ENCODE measurements around the gene GBE1. TPM values are rescaled to one million over a fixed set of nuclear protein-coding genes. Genes with fewer than 3 reads are reported as not detected.

GBE1 gene
- total RNA-seq, 2 donors from 2014 or later = 8.4 to 12.3 TPM

- Histone ChIP-seq H3K4me3 (ENCODE audit: low read length) (peak overlapping the region; percentile 50), H3K9me3 (ENCODE audit: control insufficient read depth, low read length) (peaks cover 7% of the 10 kb centered on the region), H3K27ac (ENCODE audit: low read depth, low read length) (no peak overlapping the region), H3K27me3 (ENCODE audit: control insufficient read depth, insufficient read depth, low read length, poor library complexity, severe bottlenecking) (no peaks in the 10 kb centered on the region), H3K36me3 (ENCODE audit: control insufficient read depth, insufficient read depth, low read length) (no peaks in the 10 kb centered on the region), H3K4me1 (ENCODE audit: control insufficient read depth, insufficient read depth, low read length) (no peaks in the 10 kb centered on the region), H3K9ac (ENCODE audit: extremely low read depth, low read length, poor library complexity, severe bottlenecking) (no peak overlapping the region)
- DNase-seq = no peak
- Mint-ChIP-seq H3K27me3 (ENCODE audit: insufficient read depth) (no peaks in the 10 kb centered on the region), H3K36me3 (ENCODE audit: low read depth) (peaks cover 2% of the 10 kb centered on the region), H3K4me3 (no peak overlapping the region), H3K27ac (no peak overlapping the region), H3K4me1 (no peaks in the 10 kb centered on the region), H3K9me3 (peaks cover 5% of the 10 kb centered on the region)
- TF ChIP-seq, protein P1, sequence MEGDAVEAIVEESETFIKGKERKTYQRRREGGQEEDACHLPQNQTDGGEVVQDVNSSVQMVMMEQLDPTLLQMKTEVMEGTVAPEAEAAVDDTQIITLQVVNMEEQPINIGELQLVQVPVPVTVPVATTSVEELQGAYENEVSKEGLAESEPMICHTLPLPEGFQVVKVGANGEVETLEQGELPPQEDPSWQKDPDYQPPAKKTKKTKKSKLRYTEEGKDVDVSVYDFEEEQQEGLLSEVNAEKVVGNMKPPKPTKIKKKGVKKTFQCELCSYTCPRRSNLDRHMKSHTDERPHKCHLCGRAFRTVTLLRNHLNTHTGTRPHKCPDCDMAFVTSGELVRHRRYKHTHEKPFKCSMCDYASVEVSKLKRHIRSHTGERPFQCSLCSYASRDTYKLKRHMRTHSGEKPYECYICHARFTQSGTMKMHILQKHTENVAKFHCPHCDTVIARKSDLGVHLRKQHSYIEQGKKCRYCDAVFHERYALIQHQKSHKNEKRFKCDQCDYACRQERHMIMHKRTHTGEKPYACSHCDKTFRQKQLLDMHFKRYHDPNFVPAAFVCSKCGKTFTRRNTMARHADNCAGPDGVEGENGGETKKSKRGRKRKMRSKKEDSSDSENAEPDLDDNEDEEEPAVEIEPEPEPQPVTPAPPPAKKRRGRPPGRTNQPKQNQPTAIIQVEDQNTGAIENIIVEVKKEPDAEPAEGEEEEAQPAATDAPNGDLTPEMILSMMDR (conservative IDR thresholded peaks at IDR 0.05) = no peak
- WGBS, 2 experiments (ENCODE audit: insufficient coverage in 1 of 2, insufficient read length in 1 of 2) = 82 to 100% methylated on average over 2 to 4 of the region's 4 CpGs
These were observed 28.8 kb downstream of the GBE1 start for GRCh38 chr3:81732642-81733041.

DNA sequence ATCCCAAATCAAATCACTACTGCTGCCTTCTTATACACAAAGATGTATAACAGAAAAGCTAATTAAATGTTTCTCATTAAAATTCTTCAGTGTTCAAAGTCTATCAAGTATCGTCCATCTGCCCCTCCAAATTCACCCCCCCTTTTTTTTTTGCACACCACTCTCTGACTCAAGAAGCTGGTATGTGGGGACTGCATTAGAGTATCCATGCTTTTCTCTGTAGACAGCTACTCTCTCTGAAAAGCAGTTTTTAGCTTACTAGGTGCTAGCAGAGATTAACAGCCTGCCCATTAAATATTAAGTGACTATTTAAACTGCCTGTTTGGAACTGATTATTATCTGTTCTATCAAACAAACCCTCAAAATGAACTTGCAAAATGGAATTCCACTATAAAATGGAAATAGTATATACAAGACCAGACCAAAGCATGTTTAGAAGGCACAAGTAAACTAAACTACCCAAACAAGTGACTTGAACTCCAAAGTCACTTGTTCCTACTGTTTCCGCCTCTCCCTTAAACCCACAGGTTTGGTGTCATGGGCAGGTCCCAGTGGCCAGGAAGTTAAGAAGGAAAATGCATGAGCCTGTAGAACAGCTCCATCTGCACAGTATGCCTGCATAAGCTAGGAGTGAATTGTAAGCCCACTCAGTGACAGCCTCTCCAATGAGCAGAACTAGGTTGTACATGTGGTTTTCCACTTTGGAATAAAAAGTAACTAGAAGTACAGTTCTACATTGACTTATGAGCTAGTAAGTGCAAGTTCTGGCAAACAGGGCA lies 32.5 kb downstream of the GBE1 start:
- Histone ChIP-seq H3K27me3 (ENCODE audit: control insufficient read depth, insufficient read depth, low read length, poor library complexity, severe bottlenecking) (no peaks in the 10 kb centered on the region), H3K36me3 (ENCODE audit: control insufficient read depth, insufficient read depth, low read length) (no peaks in the 10 kb centered on the region), H3K27ac (ENCODE audit: low read depth, low read length) (no peak overlapping the region), H3K9me3 (ENCODE audit: control insufficient read depth, low read length) (peaks cover 7% of the 10 kb centered on the region), H3K4me1 (ENCODE audit: control insufficient read depth, insufficient read depth, low read length) (no peaks in the 10 kb centered on the region), H3K4me3 (ENCODE audit: low read length) (no peak overlapping the region), H3K9ac (ENCODE audit: extremely low read depth, low read length, poor library complexity, severe bottlenecking) (no peak overlapping the region)
- 77 to 100% methylated on average over 1 to 2 of the region's 2 CpGs for WGBS, 2 experiments (ENCODE audit: insufficient coverage in 1 of 2, insufficient read length in 1 of 2)
- TF ChIP-seq, protein P1 (conservative IDR thresholded peaks at IDR 0.05) = no peak
- peaks cover 5% of the 10 kb centered on the region for H3K9me3 Mint-ChIP-seq
- peaks cover 2% of the 10 kb centered on the region for H3K36me3 Mint-ChIP-seq (ENCODE audit: low read depth)
- H3K27me3 Mint-ChIP-seq (ENCODE audit: insufficient read depth) = no peaks in the 10 kb centered on the region
- DNase-seq = no peak
- no peak overlapping the region for H3K4me3 Mint-ChIP-seq
- H3K27ac Mint-ChIP-seq = no peak overlapping the region
- H3K4me1 Mint-ChIP-seq = peaks cover under 1% of the 10 kb centered on the region

GRCh38 chr3:81726735-81727134 lies 34.7 kb downstream of the GBE1 start:
- H3K9ac ChIP-seq (ENCODE audit: extremely low read depth, low read length, poor library complexity, severe bottlenecking) = no peak overlapping the region
- no peaks in the 10 kb centered on the region for H3K36me3 Mint-ChIP-seq (ENCODE audit: low read depth)
- H3K4me1 ChIP-seq (ENCODE audit: control insufficient read depth, insufficient read depth, low read length) = no peaks in the 10 kb centered on the region
- no peaks in the 10 kb centered on the region for H3K27me3 ChIP-seq (ENCODE audit: control insufficient read depth, insufficient read depth, low read length, poor library complexity, severe bottlenecking)
- H3K27ac Mint-ChIP-seq = no peak overlapping the region
- H3K27me3 Mint-ChIP-seq (ENCODE audit: insufficient read depth) = no peaks in the 10 kb centered on the region
- no peaks in the 10 kb centered on the region for H3K9me3 Mint-ChIP-seq
- H3K4me3 ChIP-seq (ENCODE audit: low read length) = no peak overlapping the region
- no peak overlapping the region for H3K4me3 Mint-ChIP-seq
- H3K9me3 ChIP-seq (ENCODE audit: control insufficient read depth, low read length) = no peaks in the 10 kb centered on the region
- 95 to 100% methylated on average over 1 to 6 of the region's 6 CpGs for WGBS, 2 experiments (ENCODE audit: insufficient coverage in 1 of 2, insufficient read length in 1 of 2)
- no peak overlapping the region for H3K27ac ChIP-seq (ENCODE audit: low read depth, low read length)
- no peaks in the 10 kb centered on the region for H3K36me3 ChIP-seq (ENCODE audit: control insufficient read depth, insufficient read depth, low read length)
- no peak for DNase-seq
- H3K4me1 Mint-ChIP-seq = peaks cover 4% of the 10 kb centered on the region
- TF ChIP-seq, protein P1 (conservative IDR thresholded peaks at IDR 0.05) = no peak

All from endodermal cell (in vitro differentiated cells).